ENCODE data around the gene TBC1D24. TPM values are rescaled to one million over a fixed set of nuclear protein-coding genes. Genes with fewer than 3 reads are reported as not detected.

Gene TBC1D24
- polyA plus RNA-seq, 1 experiment = 6.0 TPM

DNA sequence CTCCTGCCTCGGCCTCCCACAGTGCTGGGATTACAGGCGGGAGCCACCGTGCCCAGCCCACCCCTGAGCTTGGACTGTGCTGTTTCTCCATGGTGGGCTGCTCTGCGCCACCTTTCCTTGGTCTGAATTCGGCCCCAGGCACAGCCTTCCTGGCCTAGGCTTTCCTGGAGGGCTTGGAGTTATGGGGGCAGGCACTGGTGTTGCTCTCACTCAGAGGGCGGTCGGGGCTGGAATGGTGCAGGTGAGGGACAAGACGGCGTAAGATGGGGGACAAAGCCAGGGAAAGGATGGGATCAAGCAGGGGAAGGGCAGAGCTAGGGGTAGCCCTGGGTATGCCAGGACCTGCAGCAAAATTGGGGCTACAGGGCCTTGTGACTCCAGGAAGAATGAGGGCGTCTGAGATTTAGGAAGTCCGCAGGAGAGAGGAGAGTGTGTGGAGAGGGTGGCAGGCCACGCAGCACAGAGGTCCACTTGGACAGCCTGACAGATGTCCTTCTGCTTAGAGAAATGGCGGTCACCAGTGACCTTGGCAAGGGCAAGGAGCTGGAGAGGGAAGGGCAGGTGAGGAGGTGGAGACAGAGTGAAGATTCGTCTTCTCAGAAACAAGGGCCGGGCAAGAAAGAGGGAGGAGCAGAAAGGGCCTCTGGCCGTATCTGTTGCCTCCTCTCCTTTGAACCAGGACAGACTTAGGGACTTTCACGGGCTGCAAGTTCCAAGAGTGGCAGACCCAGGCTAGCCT is 37.2 kb downstream of the TBC1D24 start:
- no peak overlapping the region for H3K4me3 ChIP-seq (ENCODE audit: low read depth, low read length)
- no peak for DNase-seq (ENCODE audit: low read depth, low spot score)
- peaks cover 4% of the 10 kb centered on the region; the same call in 1 of the 2 replicates for H3K9me3 ChIP-seq (ENCODE audit: control insufficient read depth, insufficient read depth, low read length)
- no peak overlapping the region for H3K27ac ChIP-seq (ENCODE audit: low read depth, low read length)
- CTCF ChIA-PET = interaction anchor here (4.2 kb wide), 1 partner anchor 10 kb away, joined by 20 read pairs; no protein-coding TSS in a partner anchor
- H3K27me3 ChIP-seq (ENCODE audit: control insufficient read depth, insufficient read depth, low read length) = no peaks in the 10 kb centered on the region
- POLR2A ChIA-PET = interaction anchor here (1.0 to 1.2 kb wide), 3 partner anchors 8 to 357 kb away, joined by 3 to 11 read pairs (median 6); partner anchors contain the start of genes AMDHD2 and TRAF7
- TF ChIP-seq, protein P1, sequence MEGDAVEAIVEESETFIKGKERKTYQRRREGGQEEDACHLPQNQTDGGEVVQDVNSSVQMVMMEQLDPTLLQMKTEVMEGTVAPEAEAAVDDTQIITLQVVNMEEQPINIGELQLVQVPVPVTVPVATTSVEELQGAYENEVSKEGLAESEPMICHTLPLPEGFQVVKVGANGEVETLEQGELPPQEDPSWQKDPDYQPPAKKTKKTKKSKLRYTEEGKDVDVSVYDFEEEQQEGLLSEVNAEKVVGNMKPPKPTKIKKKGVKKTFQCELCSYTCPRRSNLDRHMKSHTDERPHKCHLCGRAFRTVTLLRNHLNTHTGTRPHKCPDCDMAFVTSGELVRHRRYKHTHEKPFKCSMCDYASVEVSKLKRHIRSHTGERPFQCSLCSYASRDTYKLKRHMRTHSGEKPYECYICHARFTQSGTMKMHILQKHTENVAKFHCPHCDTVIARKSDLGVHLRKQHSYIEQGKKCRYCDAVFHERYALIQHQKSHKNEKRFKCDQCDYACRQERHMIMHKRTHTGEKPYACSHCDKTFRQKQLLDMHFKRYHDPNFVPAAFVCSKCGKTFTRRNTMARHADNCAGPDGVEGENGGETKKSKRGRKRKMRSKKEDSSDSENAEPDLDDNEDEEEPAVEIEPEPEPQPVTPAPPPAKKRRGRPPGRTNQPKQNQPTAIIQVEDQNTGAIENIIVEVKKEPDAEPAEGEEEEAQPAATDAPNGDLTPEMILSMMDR (IDR thresholded peaks at IDR 0.05; ENCODE audit: low read depth, low read length) = no peak

DNA sequence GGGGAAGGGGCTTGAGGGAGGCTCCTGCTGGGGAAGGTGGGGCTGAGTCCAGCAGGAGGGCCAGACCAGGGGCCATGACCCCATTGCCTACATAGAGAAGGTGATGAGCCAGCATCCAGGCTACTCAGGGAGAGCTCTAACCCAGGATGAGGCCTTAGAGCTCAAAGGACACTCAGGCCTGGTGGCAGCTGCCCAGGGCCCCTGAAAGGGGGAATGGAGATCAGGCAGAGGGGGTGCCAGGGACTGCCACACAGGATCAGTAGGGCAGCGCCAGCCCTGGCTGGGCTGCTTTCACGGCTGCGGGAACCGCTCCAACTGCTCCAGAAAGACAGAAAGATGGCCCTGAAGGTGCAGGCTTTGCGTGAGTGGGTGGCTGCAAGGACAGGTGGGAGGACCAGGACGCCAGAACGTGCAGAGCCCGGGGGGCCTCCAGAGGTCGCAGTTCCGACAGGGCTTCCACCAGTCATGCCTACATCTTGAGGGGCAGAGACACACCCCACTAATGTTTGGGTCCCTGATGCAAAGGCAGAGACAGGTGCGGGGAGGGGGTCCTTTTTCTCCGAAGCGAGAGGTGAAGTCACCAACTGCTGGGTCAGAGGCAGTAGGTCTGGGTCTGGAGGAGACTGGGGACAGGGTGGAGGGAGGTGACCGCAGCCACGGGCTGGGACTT is 37.9 kb downstream of the TBC1D24 start:
- H3K4me3 ChIP-seq (ENCODE audit: low read depth, low read length) = peak overlapping the region; percentile 70
- H3K9me3 ChIP-seq (ENCODE audit: control insufficient read depth, insufficient read depth, low read length) = peaks cover 4% of the 10 kb centered on the region; the same call in 1 of the 2 replicates
- DNase-seq (ENCODE audit: low read depth, low spot score) = no peak
- TF ChIP-seq, protein P1 (IDR thresholded peaks at IDR 0.05; ENCODE audit: low read depth, low read length) = peak; percentile 3; the same call in 1 of the 2 replicates
- ChIA-PET CTCF (interaction anchor here (4.2 kb wide), 1 partner anchor 11 kb away, joined by 20 read pairs; no protein-coding TSS in a partner anchor), POLR2A (interaction anchor here (0.6 to 1.2 kb wide), 2 partner anchors 18 to 357 kb away, joined by 3 read pairs; partner anchors contain the start of genes CEMP1 and TRAF7)
- no peak overlapping the region for H3K27ac ChIP-seq (ENCODE audit: low read depth, low read length)
- no peaks in the 10 kb centered on the region for H3K27me3 ChIP-seq (ENCODE audit: control insufficient read depth, insufficient read depth, low read length)

DNA sequence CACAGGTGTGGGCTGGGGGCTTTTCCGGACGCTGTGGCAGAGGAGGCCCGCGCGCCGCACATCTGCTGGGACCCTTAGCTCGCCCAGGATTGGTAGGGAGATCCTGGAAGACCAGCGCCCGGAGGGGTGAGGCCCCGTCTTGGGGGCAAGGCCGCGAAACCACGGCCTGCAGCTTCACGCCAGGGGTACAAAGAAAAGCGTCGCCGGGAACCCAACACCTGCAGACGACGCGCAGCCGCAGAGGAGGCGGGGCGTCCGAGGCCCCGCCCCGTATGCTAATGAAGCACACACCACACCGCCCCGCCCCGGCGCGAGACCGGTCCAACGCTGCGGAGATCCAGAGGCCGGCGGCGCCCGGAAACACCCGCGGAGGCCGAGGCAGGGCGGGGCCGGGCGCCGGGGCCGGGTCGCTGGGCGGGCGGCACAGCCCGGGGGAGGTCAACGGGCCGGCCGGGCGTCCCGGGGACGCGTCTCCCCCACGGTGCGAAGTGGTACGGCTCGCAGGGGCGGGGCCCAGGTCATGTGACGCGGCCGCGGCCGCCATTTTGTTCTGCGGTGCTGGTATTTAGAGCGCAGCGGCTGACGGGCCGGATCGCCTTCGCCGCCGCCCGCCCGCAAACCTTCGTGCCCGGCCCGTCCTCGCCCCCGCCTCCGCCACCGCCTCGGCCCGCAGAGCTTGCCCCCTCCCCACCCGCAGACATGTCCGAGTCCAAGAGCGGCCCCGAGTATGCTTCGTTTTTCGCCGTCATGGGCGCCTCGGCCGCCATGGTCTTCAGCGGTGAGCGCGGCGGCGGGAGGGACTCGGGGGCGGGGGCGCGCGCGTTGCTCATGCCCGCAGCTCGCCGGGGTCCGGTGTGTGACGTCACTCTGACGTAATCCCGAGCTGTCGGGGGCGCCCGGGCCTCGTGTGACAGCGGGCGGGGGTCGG is 38.7 kb downstream of the TBC1D24 start, which contains the start of gene ATP6V0C:
TSS of gene ATP6V0C (plus strand) at position 548 of the 928 bp plus-strand sequence. CDS start at position 700, 152 bp downstream.
- Histone ChIP-seq H3K9me3 (ENCODE audit: control insufficient read depth, insufficient read depth, low read length) (peaks cover 4% of the 10 kb centered on the region; the same call in 1 of the 2 replicates), H3K27me3 (ENCODE audit: control insufficient read depth, insufficient read depth, low read length) (no peaks in the 10 kb centered on the region), H3K4me3 (ENCODE audit: low read depth, low read length) (peak within 1 kb of the TSS; percentile 70), H3K27ac (ENCODE audit: low read depth, low read length) (peak within 1 kb of the TSS; percentile 68)
- DNase-seq (ENCODE audit: low read depth, low spot score) = peak; percentile 53
- CTCF ChIA-PET = interaction anchor here (4.2 kb wide), 1 partner anchor 12 kb away, joined by 20 read pairs; no protein-coding TSS in a partner anchor
- TF ChIP-seq, protein P1 (IDR thresholded peaks at IDR 0.05; ENCODE audit: low read depth, low read length) = no peak
- POLR2A ChIA-PET = interaction anchor here (0.6 to 1.2 kb wide), 6 partner anchors 12 to 358 kb away, joined by 3 to 6 read pairs (median 3); partner anchors contain the start of genes CEMP1, PDPK1, TEDC2 and TRAF7

DNA sequence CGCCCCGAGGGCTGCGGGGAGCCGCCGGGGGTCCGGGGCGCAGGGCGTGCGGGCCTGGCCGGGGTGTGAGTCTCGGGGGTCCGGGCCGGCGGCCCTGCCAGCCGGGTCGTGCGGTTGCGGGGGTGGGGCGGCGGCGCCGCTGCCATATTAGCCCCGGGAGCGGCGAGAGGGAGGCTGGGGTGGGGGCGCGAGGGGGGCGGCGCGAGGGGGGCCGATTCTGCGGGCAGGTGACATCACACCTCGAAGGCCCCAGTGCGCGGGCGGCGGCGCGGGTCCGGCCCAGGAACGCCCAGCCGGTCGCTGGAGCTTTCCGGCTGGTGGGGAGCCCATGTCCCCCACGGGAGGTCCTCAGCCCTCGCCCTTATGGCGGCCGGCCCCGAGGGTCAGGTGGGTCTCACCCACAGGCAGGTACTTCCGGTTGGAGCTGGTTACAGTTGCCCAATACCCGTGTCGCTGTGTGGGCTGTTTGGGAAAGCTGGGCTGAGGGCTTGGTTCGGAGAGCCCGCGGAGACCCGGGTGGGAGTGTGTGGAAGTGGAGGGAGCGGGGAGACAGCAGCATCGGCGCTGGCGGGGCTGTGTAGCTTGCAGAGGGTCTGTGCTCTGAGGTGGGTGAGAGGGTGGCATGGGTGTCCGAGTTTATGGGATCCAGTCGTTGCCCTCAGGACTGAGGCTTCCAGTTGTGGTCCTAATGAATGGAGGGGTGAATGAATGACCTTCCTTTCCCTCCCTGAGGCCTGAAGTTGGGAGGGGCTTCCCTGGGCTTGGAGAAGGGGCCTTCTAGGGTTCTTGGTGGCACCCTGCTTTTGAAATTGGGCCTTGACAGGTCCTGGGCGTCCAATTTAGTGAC is 39.6 kb downstream of the TBC1D24 start:
- Histone ChIP-seq H3K9me3 (ENCODE audit: control insufficient read depth, insufficient read depth, low read length) (peaks cover 4% of the 10 kb centered on the region; the same call in 1 of the 2 replicates), H3K4me3 (ENCODE audit: low read depth, low read length) (peak overlapping the region; percentile 70), H3K27ac (ENCODE audit: low read depth, low read length) (no peak overlapping the region), H3K27me3 (ENCODE audit: control insufficient read depth, insufficient read depth, low read length) (no peaks in the 10 kb centered on the region)
- POLR2A ChIA-PET = interaction anchor here (1.0 to 1.2 kb wide), 4 partner anchors 13 to 55 kb away, joined by 3 to 6 read pairs (median 3); partner anchors contain the start of genes PDPK1 and TEDC2
- DNase-seq (ENCODE audit: low read depth, low spot score) = no peak
- CTCF ChIA-PET = no interaction called here
- TF ChIP-seq, protein P1 (IDR thresholded peaks at IDR 0.05; ENCODE audit: low read depth, low read length) = no peak

Measured in AG04450 (cell line).